Left ventricle myocardium inferior (tissue), 1 donor: ENCODE measurements around the gene DLGAP4. TPM values are rescaled to one million over a fixed set of nuclear protein-coding genes. Genes with fewer than 3 reads are reported as not detected.

Experiments used
- DNase-seq: peaks from one replicate; pipeline ENCODE4 v3.0.0-alpha.2; 2020
- H3K27ac ChIP-seq: fragments of 200-600 bp; replicated peaks from 2 replicates; pipeline ENCODE4 v1.8.0; 2021
- H3K27me3 ChIP-seq: fragments of 200-600 bp; 2 replicates; pipeline ENCODE4 v1.8.0; 2021; ENCODE audit warnings: low read depth
- H3K36me3 ChIP-seq: fragments of 200-600 bp; 2 replicates; pipeline ENCODE4 v1.8.0; 2021
- H3K4me1 ChIP-seq: fragments of 200-600 bp; 2 replicates; pipeline ENCODE4 v1.8.0; 2021
- H3K4me3 ChIP-seq: fragments of 200-600 bp; 2 replicates; pipeline ENCODE4 v1.8.0; 2021; ENCODE audit warnings: mild to moderate bottlenecking, moderate library complexity
- H3K9me3 ChIP-seq: fragments of 200-600 bp; replicated peaks from 2 replicates; pipeline ENCODE4 v1.8.0; 2021
- intact Hi-C: fragments of 100-400 bp; cut with micrococcal nuclease; formaldehyde crosslinking; loops from one replicate; pipeline ENCODE4 v1.11.0; 2022
- total RNA-seq: library from RNA; stranded (reverse); fragmentation: NEBNext Ultra II Directional; extraction: Animal tissue kit (Norgen Biotek cat#: 25700); gene quantifications from one replicate; pipeline ENCODE4 v1.2.1, GENCODE V29; 2021
- TF ChIP-seq, protein P1 (sequence below): fragments of 200-600 bp; IDR thresholded peaks from 2 replicates; pipeline ENCODE4 v1.8.0; 2021; ENCODE audit warnings: antibody characterized with exemption, mild to moderate bottlenecking, borderline replicate concordance
- donor health status: DM: no; HTN: yes; CAD: no; lungs with severe emphysema.

Gene DLGAP4
- total RNA-seq, 1 donor from 2014 or later, result 51.7 TPM

- Histone ChIP-seq H3K36me3 (no peaks in the 10 kb centered on the region), H3K4me3 (no peak overlapping the region), H3K9me3 (no peaks in the 10 kb centered on the region), H3K4me1 (no peaks in the 10 kb centered on the region), H3K27ac (no peak overlapping the region), H3K27me3 (peaks cover 63% of the 10 kb centered on the region)
- TF ChIP-seq, protein P1, sequence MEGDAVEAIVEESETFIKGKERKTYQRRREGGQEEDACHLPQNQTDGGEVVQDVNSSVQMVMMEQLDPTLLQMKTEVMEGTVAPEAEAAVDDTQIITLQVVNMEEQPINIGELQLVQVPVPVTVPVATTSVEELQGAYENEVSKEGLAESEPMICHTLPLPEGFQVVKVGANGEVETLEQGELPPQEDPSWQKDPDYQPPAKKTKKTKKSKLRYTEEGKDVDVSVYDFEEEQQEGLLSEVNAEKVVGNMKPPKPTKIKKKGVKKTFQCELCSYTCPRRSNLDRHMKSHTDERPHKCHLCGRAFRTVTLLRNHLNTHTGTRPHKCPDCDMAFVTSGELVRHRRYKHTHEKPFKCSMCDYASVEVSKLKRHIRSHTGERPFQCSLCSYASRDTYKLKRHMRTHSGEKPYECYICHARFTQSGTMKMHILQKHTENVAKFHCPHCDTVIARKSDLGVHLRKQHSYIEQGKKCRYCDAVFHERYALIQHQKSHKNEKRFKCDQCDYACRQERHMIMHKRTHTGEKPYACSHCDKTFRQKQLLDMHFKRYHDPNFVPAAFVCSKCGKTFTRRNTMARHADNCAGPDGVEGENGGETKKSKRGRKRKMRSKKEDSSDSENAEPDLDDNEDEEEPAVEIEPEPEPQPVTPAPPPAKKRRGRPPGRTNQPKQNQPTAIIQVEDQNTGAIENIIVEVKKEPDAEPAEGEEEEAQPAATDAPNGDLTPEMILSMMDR, result no peak
- DNase-seq, result no peak
- intact Hi-C loops, result no loop called here
These were observed 45.8 kb downstream of the DLGAP4 start for GRCh38 chr20:36351937-36352336.

- Histone ChIP-seq H3K4me1 (no peaks in the 10 kb centered on the region), H3K36me3 (no peaks in the 10 kb centered on the region), H3K9me3 (no peaks in the 10 kb centered on the region), H3K27me3 (peaks cover 74% of the 10 kb centered on the region), H3K4me3 (no peak overlapping the region), H3K27ac (no peak overlapping the region)
- TF ChIP-seq, protein P1, result no peak
- DNase-seq, result no peak
- intact Hi-C loops, result no loop called here
These were observed 46.9 kb downstream of the DLGAP4 start for GRCh38 chr20:36352843-36353553.

GRCh38 chr20:36353740-36354139 lies 47.6 kb downstream of the DLGAP4 start:
- no peaks in the 10 kb centered on the region for H3K36me3 ChIP-seq
- TF ChIP-seq, protein P1, result no peak
- intact Hi-C loops, result no loop called here
- DNase-seq, result no peak
- H3K27me3 ChIP-seq, result peaks cover 81% of the 10 kb centered on the region
- no peaks in the 10 kb centered on the region for H3K4me1 ChIP-seq
- H3K9me3 ChIP-seq, result no peaks in the 10 kb centered on the region
- H3K27ac ChIP-seq, result no peak overlapping the region
- no peak overlapping the region for H3K4me3 ChIP-seq

- H3K9me3 ChIP-seq, result no peaks in the 10 kb centered on the region
- intact Hi-C loops, result no loop called here
These were observed 49.5 kb downstream of the DLGAP4 start for GRCh38 chr20:36355469-36356171.

GRCh38 chr20:36359668-36360406 lies 53.7 kb downstream of the DLGAP4 start:
- Histone ChIP-seq H3K9me3 (no peaks in the 10 kb centered on the region), H3K4me3 (no peak overlapping the region), H3K4me1 (no peaks in the 10 kb centered on the region), H3K27me3 (peaks cover 77% of the 10 kb centered on the region), H3K27ac (no peak overlapping the region), H3K36me3 (no peaks in the 10 kb centered on the region)
- intact Hi-C loops, result no loop called here
- TF ChIP-seq, protein P1, result no peak
- DNase-seq, result no peak

More at GRCh38 chr20:36355469-36356171, 49.5 kb downstream of the DLGAP4 start:
- Histone ChIP-seq H3K36me3 (no peaks in the 10 kb centered on the region), H3K27me3 (peaks cover 93% of the 10 kb centered on the region), H3K27ac (no peak overlapping the region), H3K4me1 (no peaks in the 10 kb centered on the region), H3K4me3 (no peak overlapping the region)
- TF ChIP-seq, protein P1, result no peak
- DNase-seq, result no peak
